HG03175 (cell line): Measurements from ENCODE around the gene ARID3B.
A peak's percentile ranks its signal among the peaks of the same experiment; 100 is the strongest.
"Not testable (repeated sequence)": the region's sequence is repeated elsewhere in the genome, so short reads cannot be mapped to it uniquely, and the experiment has no call there.

ENCODE experiments used
- ATAC-seq: cut with Tn5 transposase; IDR thresholded peaks from one replicate; pipeline ENCODE4 v1.9.1; 2021; ENCODE audit warnings: mild to moderate bottlenecking, moderate library complexity; ENCODE audit not compliant: unreplicated experiment

Gene ARID3B

DNA sequence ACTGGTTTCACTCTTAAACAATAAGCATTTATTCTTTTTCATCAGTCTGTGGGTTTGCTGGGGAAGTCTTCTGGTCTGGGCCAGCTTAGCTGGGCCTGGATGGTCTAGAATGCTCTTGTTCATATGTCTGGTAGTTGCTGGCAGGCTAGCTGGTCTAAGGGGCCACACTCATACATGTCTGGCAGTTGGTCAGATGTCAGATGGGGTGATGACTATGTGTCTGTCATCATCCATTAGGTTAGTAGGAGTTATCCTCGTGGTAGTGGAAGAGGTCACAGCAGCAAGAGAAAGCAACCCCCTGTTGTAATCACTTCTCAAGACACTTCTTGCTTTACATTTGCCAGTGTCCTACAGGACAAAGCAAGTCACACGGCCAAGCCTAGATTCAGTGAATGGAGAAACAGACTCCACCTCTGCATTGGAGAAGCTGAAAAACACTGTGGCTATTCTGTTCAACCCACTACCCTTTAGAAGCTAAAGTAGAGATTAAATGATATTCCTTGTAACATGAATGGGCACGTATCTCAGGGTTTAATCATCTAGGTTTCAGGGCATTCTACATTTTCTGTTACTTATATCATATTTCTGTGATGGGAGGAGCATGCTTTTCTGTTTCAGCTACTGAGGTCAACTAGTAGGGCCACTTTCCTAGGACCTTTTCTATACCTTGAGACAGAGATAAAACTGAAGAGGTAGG, 5.5 kb upstream of the ARID3B start:
- ATAC-seq, result no peak

DNA sequence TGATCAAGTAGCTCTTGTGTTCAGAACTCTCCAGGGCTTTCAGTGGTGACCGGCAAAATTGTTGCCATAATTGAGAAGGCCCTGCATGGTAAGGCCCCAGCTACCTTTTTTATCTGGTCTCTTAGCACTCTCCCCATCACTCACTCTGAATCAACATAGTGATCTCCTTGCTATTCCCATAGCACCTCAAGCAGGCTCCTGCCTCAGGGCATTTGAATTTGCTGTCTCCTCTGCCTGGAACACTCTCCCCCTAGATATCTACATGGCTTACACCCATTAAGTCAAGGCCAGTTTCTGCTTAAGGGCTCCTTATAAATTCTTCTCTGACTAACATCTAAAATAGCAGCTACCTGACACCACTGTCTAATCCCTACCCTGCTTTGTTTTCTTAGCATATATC, 3.3 kb upstream of the ARID3B start:
- no peak for ATAC-seq

DNA sequence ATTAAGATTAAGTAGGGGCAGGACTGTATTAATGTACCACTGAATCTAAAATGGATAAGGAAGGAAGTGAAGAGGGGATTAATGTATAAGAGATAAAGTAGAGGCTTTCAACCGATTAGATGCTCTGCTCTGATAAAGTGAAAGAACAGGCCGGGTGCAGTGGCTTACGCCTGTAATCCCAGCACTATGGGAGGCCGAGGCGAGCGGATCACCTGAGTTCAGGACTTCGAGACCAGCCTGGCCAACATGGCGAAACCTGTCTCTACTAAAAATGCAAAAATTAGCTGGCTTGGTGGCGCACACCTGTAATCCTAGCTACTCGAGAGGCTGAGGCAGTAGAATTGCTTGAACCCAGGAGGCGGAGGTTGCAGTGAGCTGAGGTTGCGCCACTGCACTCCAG, 1.5 kb upstream of the ARID3B start:
- not testable (repeated sequence) for ATAC-seq

DNA sequence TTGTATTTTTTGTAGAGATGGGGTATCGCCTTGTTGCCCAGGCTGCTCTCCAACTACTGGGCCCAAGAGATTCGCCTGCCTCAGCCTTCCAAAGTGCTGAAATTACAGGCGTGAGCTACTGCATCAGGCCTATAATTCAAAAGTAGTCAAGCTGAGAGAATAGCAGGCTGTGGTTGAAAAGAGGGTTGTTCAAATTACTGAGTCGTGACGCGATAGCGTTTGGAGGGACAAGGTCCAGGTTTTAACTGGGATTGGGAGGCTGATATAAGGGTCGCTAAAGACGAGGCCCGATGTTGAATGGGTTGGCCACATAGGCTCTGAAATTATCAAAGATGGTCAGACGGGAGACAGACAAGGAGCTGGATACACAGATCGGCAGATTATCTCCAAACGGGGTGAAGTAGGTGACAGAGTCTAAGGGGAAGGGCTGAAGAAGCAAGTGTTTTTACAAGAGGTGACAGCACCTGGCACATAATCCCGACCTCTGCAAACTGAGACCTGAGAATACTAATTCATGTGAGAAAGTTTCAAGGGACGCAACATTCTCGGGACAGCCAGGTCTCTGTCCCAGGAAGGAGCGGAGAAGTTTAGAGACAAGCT, 759 bp upstream of the ARID3B start:
- ATAC-seq, result no peak

DNA sequence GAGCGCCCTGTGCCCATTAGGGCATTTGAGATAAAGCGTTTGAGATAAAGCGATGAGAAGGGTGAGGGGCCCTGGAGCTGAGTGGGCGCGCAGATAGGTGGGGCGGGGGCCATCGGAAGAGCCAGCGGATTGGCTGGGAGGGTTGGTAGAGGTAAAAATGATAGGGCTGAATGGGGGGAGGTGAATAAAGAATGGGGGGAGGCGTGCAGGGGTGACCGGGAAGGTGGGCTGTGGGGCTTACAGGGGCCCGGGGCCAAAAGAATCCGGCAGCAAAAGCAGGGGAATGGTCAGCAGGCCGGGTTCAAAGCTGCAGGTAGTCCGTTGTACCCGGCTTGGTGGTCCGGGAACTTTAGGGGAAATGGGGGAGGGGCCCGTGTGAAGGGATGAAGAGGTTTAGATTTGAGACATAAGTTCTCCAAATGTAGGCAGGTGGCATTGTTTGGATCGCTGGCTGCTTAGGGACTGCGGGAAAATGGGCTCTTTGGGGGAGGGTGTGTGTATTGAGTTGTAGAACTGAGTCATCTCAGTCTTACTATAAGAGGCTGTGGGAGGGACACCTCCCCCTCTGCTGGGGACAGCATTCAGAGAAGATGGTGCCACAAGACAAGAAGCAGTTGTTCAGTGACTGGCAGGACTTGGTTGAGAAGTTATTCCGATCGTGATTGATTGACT, 610 bp downstream of the ARID3B start:
- peak; percentile 52 for ATAC-seq

DNA sequence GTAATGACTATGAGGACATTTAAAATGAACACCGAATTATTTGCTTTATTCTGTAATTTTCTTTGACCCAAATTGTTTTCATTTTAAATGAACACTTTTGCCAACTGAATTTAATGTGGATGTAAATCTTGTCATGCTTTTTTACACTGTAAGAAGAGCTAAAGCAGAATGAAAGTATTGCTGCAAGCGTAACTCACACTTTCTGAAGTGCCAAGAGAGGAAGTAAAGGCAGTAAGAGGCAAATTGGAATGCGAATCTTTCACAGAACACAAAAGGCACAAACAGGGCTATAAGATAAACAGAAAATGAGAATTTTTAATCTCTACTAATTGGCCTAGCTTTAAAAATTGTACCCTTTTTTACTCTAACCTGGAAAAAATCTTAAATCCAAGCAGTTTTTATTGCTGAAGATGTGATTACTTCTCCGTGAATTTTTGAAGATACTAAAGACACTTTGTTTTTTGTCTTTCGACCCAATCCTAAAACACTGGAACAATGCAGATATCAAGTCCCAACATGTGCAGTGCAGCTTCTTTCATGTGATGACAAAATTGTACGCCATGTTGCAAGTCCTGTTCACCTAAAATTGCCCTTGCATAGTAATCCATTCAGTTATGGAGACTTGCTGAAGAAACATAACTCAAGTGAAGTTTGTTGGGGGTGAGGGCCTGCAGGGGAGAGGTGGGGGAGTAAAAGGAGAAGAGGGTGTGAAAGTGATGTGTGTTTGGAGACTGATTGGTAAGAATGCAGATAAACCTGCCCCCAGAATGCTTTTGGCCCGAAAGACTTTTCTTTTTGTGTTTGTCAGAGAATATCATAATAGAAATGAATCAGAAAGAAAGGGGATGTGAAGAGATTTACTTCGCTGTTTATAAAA, 1.4 kb downstream of the ARID3B start:
- no peak for ATAC-seq

DNA sequence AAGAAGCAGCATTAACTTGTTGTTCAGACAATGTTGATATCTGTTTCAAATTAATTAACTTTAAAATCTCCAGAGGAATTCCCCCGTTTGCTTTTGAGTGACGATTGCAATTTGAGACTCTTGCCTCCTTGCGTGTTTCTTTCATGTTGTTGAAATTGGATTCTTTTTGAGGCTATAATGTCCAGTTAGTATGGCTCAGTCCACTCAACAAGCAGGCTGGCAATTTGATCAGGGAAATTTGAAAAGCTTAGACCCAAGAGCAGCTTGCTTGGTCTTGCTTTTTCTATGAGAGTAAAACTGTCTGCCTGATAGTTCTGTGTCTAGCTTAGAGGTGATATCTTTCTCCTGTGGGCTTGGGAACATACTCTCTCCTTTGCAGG, 2.0 kb downstream of the ARID3B start:
- ATAC-seq, result no peak

DNA sequence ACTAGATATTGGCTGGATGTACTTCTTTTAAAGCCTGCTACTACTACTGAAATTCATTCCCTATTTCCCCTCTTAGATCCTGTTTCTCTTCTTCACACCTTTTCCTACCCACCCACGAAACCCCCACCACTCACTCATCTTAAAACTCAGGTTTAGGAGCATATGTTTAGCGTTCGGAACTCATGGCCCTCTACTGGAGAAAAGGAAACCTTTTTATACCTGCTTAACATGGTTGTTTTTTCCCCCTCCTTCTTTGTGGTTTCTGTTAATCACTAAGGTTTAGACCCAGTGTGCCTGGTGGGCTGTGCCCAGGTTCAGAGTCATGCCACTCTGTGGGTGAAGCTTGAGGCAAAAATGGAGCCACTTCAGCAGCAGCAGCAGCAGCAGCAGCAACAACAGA, 2.6 kb downstream of the ARID3B start:
- no peak for ATAC-seq

DNA sequence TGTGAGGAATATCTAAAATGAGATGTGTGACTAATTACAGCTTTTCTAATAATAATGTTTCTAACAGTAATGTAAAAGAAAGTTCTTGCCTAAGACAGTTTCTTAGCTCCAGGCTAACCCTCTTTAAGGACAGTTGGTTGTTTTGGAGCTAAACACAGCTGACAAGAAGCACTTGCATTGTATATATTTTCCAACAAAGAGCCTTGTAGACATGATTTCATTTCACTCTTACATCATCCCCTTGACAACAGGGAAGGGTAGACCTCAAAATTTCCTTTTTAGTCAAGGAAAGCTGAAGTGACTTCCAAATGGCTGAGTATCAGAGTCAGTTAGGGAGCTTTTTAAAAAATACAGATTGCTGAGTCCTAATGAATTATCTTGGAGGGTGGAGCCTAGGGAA, 4.1 kb downstream of the ARID3B start:
- ATAC-seq, result no peak

DNA sequence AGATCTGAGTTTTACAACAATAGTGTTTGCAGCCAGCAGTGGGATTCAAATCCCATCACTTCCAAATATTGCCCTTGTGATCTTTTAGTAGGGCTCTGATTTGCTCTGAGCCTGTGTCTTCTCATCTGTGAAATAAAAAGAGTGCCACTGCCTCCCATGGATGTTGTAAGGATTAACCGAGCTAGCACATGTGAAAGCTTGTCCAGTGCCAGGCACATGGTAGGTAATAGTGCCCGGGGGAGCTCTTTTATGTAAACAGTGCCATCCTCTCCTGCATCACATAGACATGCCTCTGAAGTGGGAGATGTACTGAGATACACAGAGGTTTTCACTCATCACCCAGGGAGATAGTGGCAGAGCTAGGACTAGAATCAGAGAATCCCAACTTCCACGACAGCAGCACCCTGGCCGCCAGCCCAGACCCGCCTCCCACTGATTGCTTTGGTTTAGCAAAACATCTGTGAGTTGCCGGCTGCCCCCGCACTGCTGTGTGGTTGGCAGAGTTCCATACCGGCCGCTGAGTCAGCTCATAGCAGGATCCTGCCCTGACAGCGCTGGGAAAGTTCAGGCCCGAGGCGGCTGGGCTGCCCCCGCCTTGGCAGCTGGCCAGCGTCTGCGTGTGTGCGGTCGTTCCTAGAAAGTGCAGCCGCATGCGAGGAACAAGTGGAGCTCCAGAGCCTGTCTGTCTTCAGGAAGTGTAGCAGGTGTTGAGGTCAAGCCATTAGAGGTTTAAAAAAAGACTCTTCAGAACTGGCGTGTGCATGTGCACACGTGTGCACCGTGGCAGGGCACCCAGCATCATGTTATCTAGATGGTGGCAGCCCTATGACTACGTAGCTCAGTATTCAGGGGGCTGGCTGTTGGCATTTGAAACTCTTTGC, 5.0 kb downstream of the ARID3B start:
- peak; percentile 46 for ATAC-seq

DNA sequence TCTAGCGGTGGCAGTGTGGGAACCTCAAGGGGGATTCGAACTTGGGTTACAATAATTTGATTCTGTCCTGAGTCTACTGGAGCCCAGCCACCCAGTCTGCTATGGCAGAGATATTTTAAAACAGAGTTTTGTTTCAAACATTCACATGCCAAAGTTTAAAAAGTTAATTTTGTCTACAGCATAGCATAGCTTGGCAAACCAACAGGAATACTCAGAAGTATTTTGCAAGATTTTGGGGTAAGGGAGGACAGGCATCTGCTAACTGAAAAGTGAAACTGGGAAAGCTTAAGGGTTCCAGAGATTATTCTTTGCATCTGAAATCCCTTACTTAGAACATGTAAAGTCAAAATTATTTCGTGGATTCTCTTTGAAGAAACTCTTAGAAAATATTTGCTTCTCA, 6.6 kb downstream of the ARID3B start:
- ATAC-seq, result no peak

DNA sequence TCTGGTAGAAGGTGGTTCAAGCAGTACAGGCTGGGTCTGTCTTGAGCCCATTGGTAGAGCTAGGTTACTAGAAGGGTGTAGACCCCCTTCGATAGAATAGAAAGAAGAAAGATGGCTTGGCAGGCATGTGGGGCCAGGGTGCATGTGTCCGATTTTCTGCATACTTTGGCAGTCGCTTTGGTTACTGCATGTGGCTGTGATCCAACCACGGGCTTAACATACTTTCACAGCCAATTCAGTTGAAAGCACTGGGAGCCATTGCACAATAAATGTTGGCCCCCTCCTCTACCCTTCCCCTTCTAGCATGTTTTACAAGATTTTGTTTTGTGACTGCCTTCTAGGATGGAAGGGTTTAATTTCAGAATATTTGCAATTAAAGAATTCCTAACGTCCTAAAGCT, 7.2 kb downstream of the ARID3B start:
- ATAC-seq, result no peak

DNA sequence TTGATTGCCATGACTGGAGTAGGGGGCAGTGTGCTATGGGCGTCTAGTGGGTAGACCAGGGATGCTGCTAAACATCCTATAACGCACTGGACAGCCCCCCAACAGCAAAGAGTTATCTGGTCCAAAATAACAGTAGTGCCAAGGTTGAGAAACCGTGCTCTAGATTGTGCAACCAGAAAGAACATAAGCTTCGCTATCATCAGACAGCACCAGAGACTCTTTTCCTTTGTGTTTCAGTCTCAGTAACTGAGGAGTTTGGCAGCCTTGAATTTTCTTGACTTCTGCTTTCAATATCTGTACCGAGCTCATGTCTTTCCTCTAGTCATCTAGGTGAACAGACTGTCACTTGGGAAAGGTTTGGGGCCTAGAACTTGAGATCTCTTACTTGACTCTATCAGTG, 8.8 kb downstream of the ARID3B start:
- ATAC-seq, result no peak

DNA sequence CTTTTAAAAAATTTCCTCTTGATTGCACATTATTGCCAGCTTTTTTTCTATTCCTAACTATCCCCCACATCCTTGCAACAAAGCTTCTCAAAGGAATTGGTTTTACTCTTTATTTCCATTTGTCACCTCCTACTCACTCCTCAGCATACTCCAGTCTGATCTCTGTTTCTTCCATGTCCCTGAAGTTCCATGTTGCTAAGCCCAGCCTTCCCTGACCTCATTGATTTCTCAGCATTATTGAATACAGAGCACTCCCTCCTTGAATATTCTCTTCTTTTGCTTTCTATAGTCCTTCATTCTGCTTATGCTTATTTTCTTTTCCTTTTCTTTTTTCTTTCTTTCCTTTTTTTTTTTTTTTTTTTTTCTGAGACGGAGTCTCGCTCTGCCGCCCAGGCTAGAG, 10.7 kb downstream of the ARID3B start:
- no peak for ATAC-seq

DNA sequence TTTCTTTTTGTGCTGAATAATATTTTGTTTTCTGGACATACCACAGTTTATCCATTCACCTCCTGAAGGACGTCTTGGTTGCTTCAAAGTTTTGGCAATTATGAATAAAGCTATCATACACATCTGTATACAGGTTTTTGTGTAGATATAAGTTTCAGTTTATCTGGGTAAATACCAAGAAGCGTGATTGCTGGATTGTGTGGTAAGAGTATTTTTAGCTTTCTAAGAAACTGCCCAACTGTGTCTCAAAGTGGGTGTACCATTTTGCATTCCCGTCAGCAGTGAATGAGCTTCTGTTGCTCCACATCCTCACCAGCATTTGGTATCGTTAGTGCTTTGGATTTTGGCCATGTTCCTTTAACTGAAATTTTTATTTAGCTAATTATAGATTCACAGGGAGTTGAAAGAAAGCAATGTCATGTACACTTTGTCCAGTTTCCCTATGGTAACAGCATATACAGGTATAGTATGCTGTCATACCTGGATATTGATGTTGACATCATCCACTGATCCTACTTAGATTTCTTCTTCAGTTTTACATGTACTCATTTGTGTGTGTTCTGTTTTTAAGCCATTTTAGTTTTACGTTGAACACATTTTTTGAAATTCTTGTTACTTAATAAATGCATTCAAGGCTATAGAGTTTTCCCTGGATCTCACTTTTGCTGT, 11.9 kb downstream of the ARID3B start:
- ATAC-seq, result no peak

DNA sequence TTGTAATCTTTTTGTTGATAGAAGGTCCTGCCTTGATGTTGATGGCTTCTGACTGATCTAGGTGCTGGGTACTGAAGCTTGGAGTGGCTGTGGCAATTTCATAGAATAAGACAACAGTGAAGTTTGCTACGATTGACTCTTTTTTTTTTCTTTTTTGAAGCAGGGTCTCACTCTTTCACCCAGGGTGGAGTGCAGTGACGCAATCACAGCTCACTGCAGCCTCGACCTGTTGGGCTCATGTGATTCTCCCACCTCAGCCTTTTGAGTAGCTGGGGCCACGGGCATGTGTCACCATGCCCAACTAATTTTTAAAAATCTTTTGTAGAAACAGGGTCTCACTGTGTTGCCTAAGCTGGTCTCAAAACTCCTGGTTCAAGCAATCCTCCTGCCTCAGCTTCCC, 14.2 kb downstream of the ARID3B start:
- no peak for ATAC-seq

DNA sequence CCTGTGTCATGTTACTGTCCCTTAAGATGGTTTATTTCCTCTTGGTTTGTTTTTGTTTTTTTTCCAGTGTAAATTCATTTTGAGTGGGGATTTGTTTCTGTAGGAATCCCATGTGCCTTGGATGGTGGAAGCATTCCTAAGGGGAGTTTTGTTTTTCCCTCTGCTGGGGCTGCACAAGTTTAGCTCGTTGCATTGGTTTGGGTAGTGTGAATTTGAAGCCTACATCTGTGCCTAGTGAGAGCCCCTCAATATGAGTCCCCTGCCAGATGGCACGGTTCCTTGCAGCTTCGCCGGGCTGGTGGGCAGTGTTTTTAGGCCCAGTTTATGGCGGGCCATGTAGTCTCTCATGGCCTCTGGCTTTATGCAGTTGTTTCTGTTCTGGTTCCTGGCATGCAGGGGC, 17.7 kb downstream of the ARID3B start:
- no peak for ATAC-seq

DNA sequence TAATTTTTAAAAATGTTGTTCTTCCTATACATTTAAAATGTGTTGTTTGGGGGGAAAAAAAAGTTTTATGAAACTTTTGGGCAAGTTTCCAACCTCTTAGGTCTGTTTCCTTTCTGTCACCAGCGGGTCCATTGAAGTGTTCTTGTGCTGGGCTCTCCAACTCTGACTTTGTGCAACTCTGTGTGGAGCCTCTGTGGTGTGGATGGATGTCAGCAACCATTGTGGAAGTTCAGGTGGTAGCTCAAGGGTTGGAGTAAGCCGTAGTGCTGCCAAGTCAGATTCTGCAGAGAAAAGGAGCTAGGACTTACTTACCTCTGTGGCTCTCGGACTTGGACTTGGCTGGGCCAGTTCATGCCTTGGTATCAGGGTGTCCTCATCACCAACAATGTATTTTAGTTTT, 22.4 kb downstream of the ARID3B start:
- ATAC-seq, result no peak

DNA sequence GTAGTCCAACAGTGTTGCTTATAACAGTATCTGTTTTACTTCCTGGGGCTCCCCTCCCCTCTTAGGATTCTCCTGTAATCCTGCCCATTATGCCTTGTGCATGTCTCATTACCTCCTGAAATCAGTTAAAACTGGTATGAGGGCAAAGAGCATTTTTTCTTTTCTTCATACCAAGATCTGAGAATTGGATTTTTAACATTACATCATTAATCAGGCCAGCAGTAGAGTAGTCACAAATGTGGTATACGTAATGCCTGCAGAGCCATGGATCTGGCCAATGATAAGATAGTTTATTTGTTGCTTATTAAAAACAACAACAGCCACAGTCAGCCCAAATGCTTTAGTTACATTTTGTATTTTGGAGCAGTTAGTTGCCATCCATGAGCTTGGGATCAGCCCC, 23.2 kb downstream of the ARID3B start:
- ATAC-seq, result no peak
